ENCODE results near the gene SKIDA1. TPM values are rescaled to one million over a fixed set of nuclear protein-coding genes. Genes with fewer than 3 reads are reported as not detected.

The SKIDA1 gene
- total and polyA plus RNA-seq, 2 of the 4 experiments (the other 2 are of a cell fraction), result 0.36 to 0.72 TPM

- no peak overlapping the region for H4K5ac ChIP-seq (ENCODE audit: low read depth, low read length)
- TF ChIP-seq USF2 (IDR thresholded peaks at IDR 0.05; ENCODE audit: low read depth, low read length) (no peak), RAD21 (IDR thresholded peaks at IDR 0.05; ENCODE audit: low read length) (no peak), RCOR1 (IDR thresholded peaks at IDR 0.05; ENCODE audit: insufficient replicate concordance, low read length) (no peak), CTCF (conservative IDR thresholded peaks at IDR 0.05; ENCODE audit: low read depth, low read length) (no peak)
- in situ Hi-C loops (cut with MboI; ENCODE audit: low sequenced_read_pairs) (loop anchor here (10.0 to 25.0 kb wide), 3 partner anchors 405 to 1495 kb away; no protein-coding TSS in a partner anchor), intact Hi-C loops (cut with micrococcal nuclease) (no loop called here), dilution Hi-C loops (cut with HindIII; ENCODE audit: low sequenced_read_pairs, unreplicated experiment) (no loop called here)
- POLR2A ChIA-PET (ENCODE audit: unreplicated experiment), result no interaction called here
- no peak for DNase-seq
- H3K36me3 ChIP-seq (ENCODE audit: control insufficient read depth, insufficient read depth, low read length), result no peaks in the 10 kb centered on the region
- no peak overlapping the region for H3K23ac ChIP-seq (ENCODE audit: low read depth, low read length)
- H2BK5ac ChIP-seq (ENCODE audit: low read depth, low read length, poor library complexity, severe bottlenecking), result no peak overlapping the region
- H2BK20ac ChIP-seq (ENCODE audit: low read depth, low read length), result no peak overlapping the region
- H3K27me3 ChIP-seq (ENCODE audit: control insufficient read depth, insufficient read depth, low read length), result no peaks in the 10 kb centered on the region; the same call in 1 of the 2 replicates
- H2BK120ac ChIP-seq (ENCODE audit: low read depth, low read length), result no peak overlapping the region
- H4K91ac ChIP-seq (ENCODE audit: insufficient read depth, low read depth, low read length), result no peak overlapping the region
- H2BK15ac ChIP-seq (ENCODE audit: low read depth, low read length), result no peak overlapping the region
- CTCF ChIA-PET, result interaction anchor here (0.6 to 1.1 kb wide), 4 partner anchors 210 to 863 kb away, joined by 3 to 4 read pairs (median 3); no protein-coding TSS in a partner anchor
- H3K4me1 ChIP-seq (ENCODE audit: control insufficient read depth, insufficient read depth, low read length), result peaks cover 3% of the 10 kb centered on the region; the same call in 1 of the 2 replicates
- H3K14ac ChIP-seq (replicated peaks; ENCODE audit: low read depth, low read length), result no peak overlapping the region
- H3K79me1 ChIP-seq (ENCODE audit: low read depth in 1 of 2, low read length in 2 of 2), result no peaks in the 10 kb centered on the region
- H4K20me1 ChIP-seq (ENCODE audit: insufficient read depth, low read length), result no peaks in the 10 kb centered on the region
- no peak overlapping the region for H3K4me2 ChIP-seq (ENCODE audit: low read depth, low read length)
- H3K9me1 ChIP-seq (ENCODE audit: insufficient read depth, low read length), result no peaks in the 10 kb centered on the region
- no peak overlapping the region for H2AK5ac ChIP-seq (ENCODE audit: low read depth, low read length)
- H2AFZ ChIP-seq (replicated peaks; ENCODE audit: low read length, poor library complexity), result no peak overlapping the region
- H3K9ac ChIP-seq (ENCODE audit: low read depth, low read length), result no peak overlapping the region
- H3K27ac ChIP-seq (ENCODE audit: insufficient read depth, low read length), result no peak overlapping the region
- no peak overlapping the region for H3K18ac ChIP-seq (ENCODE audit: low read depth, low read length)
- ATAC-seq (ENCODE audit: low read depth), result no peak
- H3K56ac ChIP-seq (ENCODE audit: extremely low read depth, insufficient read depth, low read length), result no peak overlapping the region
- WGBS, 2 experiments (ENCODE audit: extremely low coverage in 2 of 2, insufficient read length in 1 of 2), result no CpG with 5 or more reads among the region's 3 CpGs
- no peaks in the 10 kb centered on the region for H3K9me3 ChIP-seq (ENCODE audit: control insufficient read depth, insufficient read depth, low read length)
- no peak overlapping the region for H4K8ac ChIP-seq (ENCODE audit: low read depth in 2 of 2, low read length in 2 of 2)
- no peak overlapping the region for H2AK9ac ChIP-seq (replicated peaks; ENCODE audit: low read depth, low read length, poor library complexity)
- BruUV-seq (replicated peaks), result no TSS peak
- no peak overlapping the region for H3K4ac ChIP-seq (ENCODE audit: low read depth, low read length)
- no peak overlapping the region for H3K4me3 ChIP-seq (ENCODE audit: insufficient read depth, low read depth, low read length)
Measured at GRCh38 chr10:21492421-21492820, 33.1 kb downstream of the SKIDA1 start.
